ENCODE results near the gene RBM17.
"Not testable (repeated sequence)": the region's sequence is repeated elsewhere in the genome, so short reads cannot be mapped to it uniquely, and the experiment has no call there.

RBM17 gene, protein sequence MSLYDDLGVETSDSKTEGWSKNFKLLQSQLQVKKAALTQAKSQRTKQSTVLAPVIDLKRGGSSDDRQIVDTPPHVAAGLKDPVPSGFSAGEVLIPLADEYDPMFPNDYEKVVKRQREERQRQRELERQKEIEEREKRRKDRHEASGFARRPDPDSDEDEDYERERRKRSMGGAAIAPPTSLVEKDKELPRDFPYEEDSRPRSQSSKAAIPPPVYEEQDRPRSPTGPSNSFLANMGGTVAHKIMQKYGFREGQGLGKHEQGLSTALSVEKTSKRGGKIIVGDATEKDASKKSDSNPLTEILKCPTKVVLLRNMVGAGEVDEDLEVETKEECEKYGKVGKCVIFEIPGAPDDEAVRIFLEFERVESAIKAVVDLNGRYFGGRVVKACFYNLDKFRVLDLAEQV

DNA sequence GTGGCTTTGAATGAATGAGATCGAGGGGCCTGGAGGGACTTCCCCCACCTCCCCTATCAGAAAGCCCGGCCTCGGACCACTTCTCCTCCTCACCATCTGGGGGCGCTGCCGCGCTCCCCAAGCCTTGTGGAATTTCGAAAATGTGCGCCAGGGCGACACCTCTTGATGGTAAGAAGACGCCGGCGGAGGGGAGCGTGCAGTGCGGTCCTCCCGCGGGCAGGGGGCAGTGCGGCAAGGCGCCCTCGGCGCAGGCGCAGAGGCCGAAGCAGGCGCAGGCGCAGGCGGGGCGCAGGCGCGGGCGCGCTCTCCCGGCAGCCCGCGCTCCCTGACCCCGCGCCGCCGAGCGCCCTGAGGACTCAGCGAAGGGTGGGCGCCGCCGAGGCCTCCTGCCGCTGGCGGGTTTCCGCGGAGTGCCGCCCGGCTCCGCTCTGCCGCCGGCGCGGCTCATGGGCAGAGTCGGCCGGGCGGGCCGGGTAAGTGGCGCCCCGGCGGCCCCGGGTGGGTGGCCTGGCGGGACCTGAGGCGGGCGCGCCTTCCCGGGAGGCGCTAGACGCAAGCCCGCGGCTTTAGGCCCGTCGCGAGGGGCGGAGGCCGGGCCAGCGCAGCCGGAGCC is at the start of gene RBM17:
RBM17 (plus strand) TSS at position 314 of the 613 bp plus-strand sequence. CDS start 8,032 bp downstream, outside the sequence.
- DNase-seq, result peak; percentile 95

DNA sequence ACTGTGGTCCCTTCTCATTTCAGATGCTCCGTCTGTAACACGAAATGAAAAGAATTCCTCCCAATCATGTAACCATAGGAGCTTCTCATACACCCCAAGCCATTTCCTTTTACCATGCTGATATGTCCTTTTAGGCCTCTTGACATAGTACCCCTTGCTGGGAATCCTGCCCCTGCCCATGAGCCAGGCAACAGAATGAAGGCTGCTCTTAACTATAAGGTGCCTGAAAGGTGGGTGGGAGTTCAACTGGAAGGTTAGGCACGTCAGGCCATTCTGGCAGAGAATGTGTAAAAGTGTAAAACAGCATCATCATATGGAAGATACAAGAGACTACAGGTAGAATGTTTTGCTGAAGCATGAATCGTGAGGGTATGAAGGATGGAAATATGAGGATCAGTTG is 49.1 kb upstream of the RBM17 start:
- DNase-seq, result no peak

DNA sequence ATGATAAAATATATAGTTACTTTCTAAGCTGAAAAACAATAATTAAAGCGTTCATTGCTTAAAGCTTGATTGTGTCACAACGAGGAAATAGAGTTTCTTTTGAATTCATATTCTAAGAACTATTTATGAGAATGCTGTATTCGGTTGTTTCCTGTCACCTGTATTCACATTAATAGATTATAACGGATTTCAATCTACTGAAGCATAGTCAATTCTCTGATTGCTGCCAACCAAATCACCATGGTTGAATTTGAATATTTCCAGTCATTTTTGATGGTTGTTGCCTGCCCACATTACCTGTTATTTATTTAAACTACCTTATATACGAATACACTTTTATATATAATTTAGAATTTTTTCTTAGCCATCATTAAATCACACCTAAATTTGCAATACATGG is 48.6 kb upstream of the RBM17 start:
- DNase-seq, result no peak

- DNase-seq, result not testable (repeated sequence)
Observed at GRCh38 chr10:6043377-6043776, 45.5 kb upstream of the RBM17 start.

DNA sequence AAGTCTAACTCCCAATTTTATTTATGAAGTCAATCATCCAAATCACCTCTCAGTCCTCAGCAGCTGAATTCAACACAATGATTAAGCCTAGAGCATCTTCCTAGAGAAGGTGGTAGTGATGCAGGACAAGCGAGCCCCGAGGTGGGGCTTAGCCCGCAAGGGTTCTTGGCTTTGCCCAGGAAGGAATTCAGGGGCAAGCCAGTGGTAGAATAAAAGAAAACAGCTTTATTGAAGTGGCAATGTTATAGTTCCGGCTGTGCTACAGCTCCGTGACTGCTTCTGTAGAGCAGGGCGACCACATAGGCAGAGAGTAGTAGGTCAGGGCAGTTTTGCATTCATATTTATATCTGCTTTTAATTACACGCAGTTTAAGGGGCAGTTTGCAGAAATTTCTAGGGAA is 44.8 kb upstream of the RBM17 start:
- DNase-seq, result no peak

DNA sequence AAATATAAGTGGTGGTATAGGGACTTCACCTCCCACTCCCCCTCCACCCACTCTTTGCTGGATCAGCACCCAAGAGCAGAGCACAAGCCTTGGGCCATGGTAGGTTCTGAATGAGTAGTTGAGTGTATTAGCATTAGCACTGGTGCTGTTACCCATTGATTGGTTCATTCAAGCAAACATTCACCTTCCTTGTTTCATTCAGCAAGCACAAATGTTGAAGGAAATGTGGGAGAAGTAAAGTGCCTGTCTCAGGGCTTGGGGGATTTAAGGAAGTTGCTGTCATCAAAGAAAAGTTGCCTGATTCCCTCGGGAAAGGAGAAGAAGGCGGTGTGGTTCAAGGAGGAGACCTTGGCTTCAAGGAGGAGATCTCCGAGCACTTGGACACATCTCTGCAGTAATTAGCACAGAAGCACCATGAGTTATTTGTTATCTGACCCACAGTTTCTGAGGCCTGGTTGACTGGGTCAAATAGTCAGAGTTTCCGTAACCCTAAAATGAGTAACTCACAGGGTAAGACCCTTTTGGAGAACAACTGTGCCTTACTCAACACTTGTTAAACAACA is 44.0 kb upstream of the RBM17 start:
- DNase-seq, result no peak

- no peak for DNase-seq
Observed at GRCh38 chr10:6045314-6045848, 43.5 kb upstream of the RBM17 start.

- no peak for DNase-seq
Observed at GRCh38 chr10:6045878-6046772, 42.7 kb upstream of the RBM17 start.

- DNase-seq, result no peak
Observed at GRCh38 chr10:6046773-6047611, 41.8 kb upstream of the RBM17 start.

DNA sequence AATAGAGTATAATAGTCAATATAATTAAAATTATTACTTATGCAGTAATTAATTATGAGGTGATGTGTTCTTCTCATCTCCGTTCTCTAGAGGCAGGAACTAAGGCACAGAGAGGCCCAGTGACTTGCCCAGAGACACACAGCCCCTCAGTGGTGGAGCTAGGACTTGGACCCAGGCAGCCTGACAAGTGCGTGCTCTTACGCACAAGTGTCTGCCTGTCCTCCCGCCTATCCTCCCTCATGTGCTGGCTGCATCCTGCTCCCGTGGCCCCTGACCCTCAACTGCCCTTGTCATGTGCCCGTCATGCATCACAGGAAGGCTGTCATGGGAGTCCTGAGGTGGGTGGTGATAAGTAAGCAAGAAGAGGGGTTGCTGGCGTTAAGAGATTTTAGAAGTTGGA is 41.0 kb upstream of the RBM17 start:
- DNase-seq, result no peak

- DNase-seq, result no peak
Observed at GRCh38 chr10:6048281-6049030, 40.4 kb upstream of the RBM17 start.

DNA sequence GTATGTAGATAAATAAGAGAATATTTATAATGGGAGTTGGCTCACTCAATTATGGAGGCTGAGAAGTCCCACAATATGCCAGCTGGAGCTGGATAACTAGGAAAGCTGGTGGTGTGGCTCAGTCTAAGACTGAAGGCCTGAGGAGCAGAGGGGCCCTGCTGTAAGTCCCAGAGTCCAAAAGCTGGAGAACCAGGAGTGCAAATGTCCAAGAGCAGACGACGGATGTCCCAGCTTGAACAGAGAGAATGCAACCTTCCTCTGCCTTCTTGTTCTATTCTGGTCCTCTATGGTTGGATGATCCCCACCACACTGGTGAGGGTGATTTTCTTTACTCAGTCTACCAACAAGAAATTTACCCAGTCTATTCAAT is 39.8 kb upstream of the RBM17 start:
- DNase-seq, result no peak

DNA sequence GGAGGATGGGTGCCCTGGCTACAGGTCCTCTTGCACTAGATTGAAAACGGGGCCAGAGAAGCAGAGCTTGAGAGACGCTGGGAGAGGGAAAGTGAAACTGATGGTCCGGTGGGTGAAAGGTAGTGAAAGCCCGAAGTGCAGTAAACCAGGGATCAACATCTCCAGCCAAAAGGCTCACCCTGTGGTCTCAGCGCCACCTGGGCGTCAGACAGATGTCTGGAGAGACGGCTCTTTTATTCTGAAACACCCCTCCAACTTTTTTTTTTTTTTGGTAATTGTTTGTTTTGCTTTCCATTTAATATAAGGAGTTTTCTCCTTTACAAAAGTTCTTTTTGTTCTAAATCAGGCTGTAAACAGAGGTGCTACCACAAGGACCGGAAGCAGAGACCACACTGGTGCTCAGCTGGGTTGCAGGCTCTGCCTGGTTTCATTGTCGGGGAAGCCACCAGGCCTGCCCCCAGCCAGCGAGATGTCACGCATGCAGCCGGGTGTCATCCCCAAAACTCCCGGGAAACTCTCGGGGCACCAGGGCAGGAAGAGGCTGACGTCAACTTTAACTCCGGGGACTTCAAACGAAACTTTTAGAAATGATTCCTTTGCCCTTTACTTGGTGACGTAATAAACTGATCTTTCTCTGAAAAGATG is 37.9 kb upstream of the RBM17 start:
- DNase-seq, result peak; percentile 91

- DNase-seq, result peak; percentile 80
Observed at GRCh38 chr10:6052247-6053221, 36.3 kb upstream of the RBM17 start.

GRCh38 chr10:6053303-6053702 is 35.5 kb upstream of the RBM17 start:
- DNase-seq, result no peak

- DNase-seq, result no peak
Observed at GRCh38 chr10:6053816-6054631, 34.8 kb upstream of the RBM17 start.

- DNase-seq, result no peak
Observed at GRCh38 chr10:6054884-6055283, 34.0 kb upstream of the RBM17 start.

DNA sequence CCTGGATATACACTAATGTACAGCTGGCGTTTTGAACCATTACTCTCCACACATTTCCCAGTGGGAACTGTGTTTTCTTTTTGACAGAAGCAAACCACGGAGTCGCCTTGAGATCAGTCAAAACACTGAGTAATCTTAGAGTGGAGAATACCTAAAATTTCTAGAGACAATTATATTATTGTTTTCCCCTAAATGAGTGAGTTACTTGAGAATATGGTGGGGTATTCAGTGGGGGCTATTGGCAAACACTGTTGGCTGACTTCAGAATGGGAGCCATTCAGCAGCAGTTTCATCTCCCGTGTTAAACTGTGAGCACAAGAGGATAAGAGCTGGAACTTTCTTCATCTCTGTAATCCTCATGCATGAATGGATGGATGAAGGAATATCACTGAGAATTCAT is 32.9 kb upstream of the RBM17 start:
- DNase-seq, result no peak

Measured in RPMI8226 (cell line).